Measurements from ENCODE around the gene SEC22C. TPM values are rescaled to one million over a fixed set of nuclear protein-coding genes. Genes with fewer than 3 reads are reported as not detected.
A peak's percentile ranks its signal among the peaks of the same experiment; 100 is the strongest.

Gene SEC22C
- total RNA-seq, 2 experiments from 2014 or later = 40.0 to 42.3 TPM

DNA sequence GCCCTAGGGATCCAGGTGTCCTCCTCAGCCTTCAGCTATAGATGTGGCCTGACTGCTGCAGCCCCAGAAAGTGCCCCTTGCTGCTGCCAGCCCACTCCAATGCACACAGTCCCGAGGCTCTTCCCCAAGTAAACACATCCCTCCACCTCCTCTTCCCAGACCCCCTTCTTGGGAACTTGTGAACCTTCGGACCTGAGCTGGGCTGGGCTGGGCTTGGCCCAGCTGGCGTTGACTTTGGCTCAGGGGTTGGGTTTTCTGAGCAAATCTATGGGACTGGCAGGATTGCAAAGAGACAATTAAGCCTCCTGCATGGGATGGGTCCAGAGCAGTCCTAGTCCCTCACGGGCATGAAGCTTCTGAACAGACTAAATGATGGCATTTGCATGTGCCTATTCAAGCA is 64.7 kb downstream of the SEC22C start:
- Mint-ChIP-seq H3K4me1 (peaks cover 19% of the 10 kb centered on the region), H3K9me3 (no peaks in the 10 kb centered on the region), H3K36me3 (peaks cover 9% of the 10 kb centered on the region), H3K27me3 (no peaks in the 10 kb centered on the region), H3K4me3 (no peak overlapping the region), H3K27ac (no peak overlapping the region)
- no peak for DNase-seq

DNA sequence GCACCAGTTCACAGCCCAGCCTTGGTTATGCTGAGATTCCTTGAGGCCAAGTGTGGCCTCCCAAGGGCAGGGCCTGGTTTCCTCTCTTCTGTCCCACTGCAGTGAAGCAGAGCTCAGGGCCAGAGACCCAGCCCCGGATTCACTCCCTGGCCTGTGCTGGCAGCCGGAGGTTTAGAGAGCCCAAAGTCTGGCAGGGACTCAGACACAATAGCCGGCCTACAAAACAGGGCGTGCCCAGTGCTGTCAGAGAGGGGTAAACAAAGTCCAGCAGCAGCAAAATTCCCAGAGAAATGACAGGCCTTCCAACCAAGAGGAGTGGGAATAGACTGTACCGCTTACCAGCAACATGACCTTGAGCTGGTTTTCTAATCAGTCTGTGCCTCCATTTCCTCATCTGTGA is 65.3 kb downstream of the SEC22C start:
- Mint-ChIP-seq H3K27me3 (no peaks in the 10 kb centered on the region), H3K4me1 (peaks cover 22% of the 10 kb centered on the region), H3K27ac (no peak overlapping the region), H3K36me3 (peaks cover 9% of the 10 kb centered on the region), H3K9me3 (no peaks in the 10 kb centered on the region), H3K4me3 (no peak overlapping the region)
- no peak for DNase-seq

DNA sequence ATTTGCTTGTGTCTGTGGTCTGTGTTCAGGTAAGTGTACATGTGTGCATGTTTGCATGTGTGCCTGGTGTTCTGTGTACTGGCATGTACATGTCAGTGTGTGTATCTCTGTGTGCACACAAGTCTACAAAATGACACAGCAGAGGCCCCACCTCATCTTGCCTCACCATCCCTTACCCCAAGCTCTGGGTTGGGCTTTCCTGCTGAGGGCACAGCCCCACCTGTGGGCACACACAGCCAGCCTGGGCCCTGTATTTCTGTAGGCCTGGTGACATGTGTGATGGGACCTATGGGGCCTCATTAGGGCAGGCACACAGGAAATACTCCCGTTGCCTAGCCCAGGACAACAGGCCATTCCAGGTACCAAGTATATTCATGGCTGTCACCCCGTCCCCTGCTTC is 65.8 kb downstream of the SEC22C start:
- H3K9me3 Mint-ChIP-seq = no peaks in the 10 kb centered on the region
- H3K36me3 Mint-ChIP-seq = peaks cover 6% of the 10 kb centered on the region
- H3K4me1 Mint-ChIP-seq = peaks cover 22% of the 10 kb centered on the region
- no peak overlapping the region for H3K4me3 Mint-ChIP-seq
- no peak overlapping the region for H3K27ac Mint-ChIP-seq
- no peaks in the 10 kb centered on the region for H3K27me3 Mint-ChIP-seq
- no peak for DNase-seq

DNA sequence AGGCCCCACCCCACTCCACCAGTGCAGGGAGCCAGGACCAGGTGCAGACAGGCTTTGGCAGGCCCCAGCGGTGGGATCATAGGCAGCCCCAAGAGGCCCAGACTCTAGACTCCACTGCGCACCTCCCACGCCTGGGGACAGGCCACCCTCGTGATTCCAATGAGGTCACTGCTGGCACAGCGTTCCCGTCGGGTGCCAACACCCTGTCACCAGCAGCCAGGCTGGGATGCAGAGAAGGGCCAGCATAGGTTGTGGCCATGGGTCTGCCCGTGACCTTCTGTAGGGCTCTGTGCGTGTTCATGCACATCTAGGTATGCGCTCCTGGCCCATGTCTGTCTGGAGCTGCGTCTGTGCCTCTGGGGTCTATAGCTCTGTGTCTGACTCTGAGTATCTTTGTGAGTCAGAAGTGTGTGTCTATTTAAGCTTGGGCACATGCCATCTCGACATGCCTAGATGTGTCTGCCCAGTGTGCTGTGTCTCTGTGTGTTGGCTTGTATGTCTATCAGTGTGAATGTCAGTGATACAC is 66.3 kb downstream of the SEC22C start:
- H3K9me3 Mint-ChIP-seq = no peaks in the 10 kb centered on the region
- no peaks in the 10 kb centered on the region for H3K27me3 Mint-ChIP-seq
- H3K4me3 Mint-ChIP-seq = no peak overlapping the region
- H3K27ac Mint-ChIP-seq = no peak overlapping the region
- peaks cover 20% of the 10 kb centered on the region for H3K4me1 Mint-ChIP-seq
- DNase-seq = no peak
- peaks cover 6% of the 10 kb centered on the region for H3K36me3 Mint-ChIP-seq

DNA sequence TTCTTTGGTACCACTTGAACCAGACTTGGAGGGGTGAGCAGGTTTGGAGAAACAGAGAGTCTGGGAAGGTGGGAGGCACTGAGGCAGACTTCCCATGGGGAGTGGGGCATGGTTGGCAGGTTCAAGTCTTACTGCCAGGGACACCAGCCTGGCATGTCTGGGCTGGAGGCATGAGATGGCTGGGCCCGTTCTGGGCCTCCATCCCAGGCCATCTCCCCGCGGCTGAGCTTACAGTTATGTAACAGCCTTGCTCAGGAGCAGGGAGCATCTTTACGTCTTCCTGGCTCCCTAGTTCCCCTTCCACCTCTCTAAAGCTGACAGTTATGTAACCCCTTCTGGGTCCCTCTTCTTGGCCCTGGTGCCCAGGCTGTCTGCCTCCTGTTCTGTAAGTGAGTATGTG is 66.9 kb downstream of the SEC22C start:
- Mint-ChIP-seq H3K27me3 (no peaks in the 10 kb centered on the region), H3K4me3 (no peak overlapping the region), H3K27ac (no peak overlapping the region), H3K9me3 (no peaks in the 10 kb centered on the region), H3K4me1 (peaks cover 18% of the 10 kb centered on the region), H3K36me3 (peaks cover 5% of the 10 kb centered on the region)
- DNase-seq = no peak

DNA sequence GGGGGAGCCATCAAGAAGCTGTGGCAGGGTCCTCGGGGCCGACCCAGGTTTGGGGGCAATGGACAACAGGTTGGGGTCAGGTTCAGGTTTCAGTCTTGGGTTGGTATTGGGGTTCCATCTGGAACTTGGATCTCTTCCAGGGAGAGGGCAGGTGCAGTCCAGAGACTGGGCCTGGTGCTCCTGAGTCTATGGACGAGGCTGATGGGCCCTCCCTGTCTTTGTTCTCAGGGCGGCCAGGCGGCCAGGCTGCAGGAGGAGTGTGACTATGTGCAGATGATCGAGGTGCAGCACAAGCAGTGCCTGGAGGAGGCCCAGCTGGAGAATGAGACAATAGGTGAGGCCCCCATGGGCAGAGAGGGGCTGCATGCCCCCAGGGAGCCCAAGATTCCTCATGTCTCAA is 68.2 kb downstream of the SEC22C start:
- Mint-ChIP-seq H3K36me3 (no peaks in the 10 kb centered on the region), H3K4me1 (peaks cover 17% of the 10 kb centered on the region), H3K27ac (no peak overlapping the region), H3K9me3 (no peaks in the 10 kb centered on the region), H3K4me3 (no peak overlapping the region), H3K27me3 (no peaks in the 10 kb centered on the region)
- no peak for DNase-seq

DNA sequence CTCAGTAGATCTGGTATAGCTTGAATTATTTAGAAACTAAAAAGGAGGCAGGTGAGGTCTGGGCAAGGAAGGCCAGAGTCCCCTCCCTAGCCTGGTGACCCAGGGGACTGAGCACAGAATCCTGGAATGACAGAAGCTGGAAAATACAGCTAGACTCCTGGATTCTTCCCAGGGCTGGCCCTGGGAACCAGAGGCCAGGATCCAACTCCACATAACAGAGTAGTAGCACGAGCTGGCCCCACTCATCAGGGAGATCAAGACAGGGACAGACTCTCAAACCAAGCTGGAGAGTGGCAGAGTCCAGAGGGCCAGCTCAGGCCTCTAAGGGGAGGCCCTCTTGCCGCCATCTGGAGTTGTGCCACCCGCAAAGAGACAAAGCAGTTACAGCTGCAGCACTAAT is 68.6 kb downstream of the SEC22C start:
- Mint-ChIP-seq H3K4me1 (peaks cover 20% of the 10 kb centered on the region), H3K9me3 (no peaks in the 10 kb centered on the region), H3K36me3 (no peaks in the 10 kb centered on the region), H3K4me3 (no peak overlapping the region), H3K27ac (no peak overlapping the region), H3K27me3 (no peaks in the 10 kb centered on the region)
- DNase-seq = no peak

DNA sequence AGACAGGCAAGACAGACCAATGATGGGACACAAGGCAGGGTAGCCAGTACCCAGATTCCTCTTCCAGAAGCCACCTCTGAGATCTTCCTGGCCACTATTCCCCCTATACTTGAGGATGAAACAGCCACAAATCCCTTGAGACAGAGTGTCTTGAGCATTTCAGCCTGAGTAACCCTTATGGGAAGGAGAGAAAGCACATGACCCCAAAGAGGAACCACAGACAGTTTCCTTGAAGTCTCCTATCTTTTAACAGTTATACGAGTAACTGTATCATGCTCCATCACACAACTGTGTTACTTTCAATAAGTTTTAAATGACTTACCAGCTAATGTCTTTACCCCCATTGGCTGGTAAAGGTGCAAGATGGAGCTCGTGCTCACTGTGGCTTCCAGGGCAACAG is 70.0 kb downstream of the SEC22C start:
- H3K4me3 Mint-ChIP-seq = no peak overlapping the region
- H3K27me3 Mint-ChIP-seq = no peaks in the 10 kb centered on the region
- H3K36me3 Mint-ChIP-seq = no peaks in the 10 kb centered on the region
- peaks cover 34% of the 10 kb centered on the region for H3K4me1 Mint-ChIP-seq
- H3K27ac Mint-ChIP-seq = no peak overlapping the region
- H3K9me3 Mint-ChIP-seq = no peaks in the 10 kb centered on the region
- DNase-seq = no peak

DNA sequence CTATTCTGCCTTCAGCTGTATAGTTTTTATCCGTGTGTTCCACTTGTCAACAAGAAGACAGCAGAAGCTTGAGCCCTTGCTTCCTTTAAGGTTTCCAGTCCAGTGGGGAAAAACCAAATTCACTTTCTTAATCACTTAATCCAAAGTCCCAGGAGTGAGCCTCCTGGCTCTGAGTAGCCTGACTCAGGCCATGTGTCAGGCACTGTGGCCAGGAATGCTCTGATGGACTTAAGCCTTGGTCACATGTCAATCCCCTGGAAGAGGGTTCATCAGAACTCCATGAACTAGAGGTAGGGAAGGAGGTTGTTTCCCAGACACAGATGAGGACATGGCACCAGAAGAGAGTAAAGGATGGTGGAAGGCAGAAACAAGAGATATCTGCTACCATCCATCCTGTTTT is 70.6 kb downstream of the SEC22C start:
- H3K27me3 Mint-ChIP-seq = no peaks in the 10 kb centered on the region
- H3K9me3 Mint-ChIP-seq = no peaks in the 10 kb centered on the region
- H3K36me3 Mint-ChIP-seq = no peaks in the 10 kb centered on the region
- H3K27ac Mint-ChIP-seq = no peak overlapping the region
- H3K4me3 Mint-ChIP-seq = no peak overlapping the region
- no peak for DNase-seq
- H3K4me1 Mint-ChIP-seq = peaks cover 36% of the 10 kb centered on the region

DNA sequence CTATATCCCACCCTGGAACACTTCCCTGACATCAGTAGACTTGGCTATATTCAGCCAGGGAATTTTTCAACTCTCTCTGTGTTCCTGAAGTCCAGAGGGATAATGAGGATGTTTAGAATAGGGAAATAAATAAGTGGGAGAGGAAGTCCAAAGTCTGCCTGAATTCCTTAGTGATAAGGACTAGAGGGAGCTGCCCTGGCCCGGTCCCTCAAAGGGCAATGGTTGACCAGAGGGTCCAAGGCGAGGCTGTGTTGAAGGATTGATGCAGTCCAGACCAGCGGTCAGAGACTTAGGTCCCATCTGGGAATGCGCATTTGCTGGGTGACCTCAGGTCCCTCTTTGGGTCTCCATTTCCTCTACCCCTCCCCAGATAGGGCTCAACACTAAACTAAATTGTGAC is 71.4 kb downstream of the SEC22C start:
- H3K9me3 Mint-ChIP-seq = no peaks in the 10 kb centered on the region
- H3K4me3 Mint-ChIP-seq = no peak overlapping the region
- no peak for DNase-seq
- H3K27me3 Mint-ChIP-seq = no peaks in the 10 kb centered on the region
- no peak overlapping the region for H3K27ac Mint-ChIP-seq
- H3K4me1 Mint-ChIP-seq = peaks cover 38% of the 10 kb centered on the region
- H3K36me3 Mint-ChIP-seq = no peaks in the 10 kb centered on the region

DNA sequence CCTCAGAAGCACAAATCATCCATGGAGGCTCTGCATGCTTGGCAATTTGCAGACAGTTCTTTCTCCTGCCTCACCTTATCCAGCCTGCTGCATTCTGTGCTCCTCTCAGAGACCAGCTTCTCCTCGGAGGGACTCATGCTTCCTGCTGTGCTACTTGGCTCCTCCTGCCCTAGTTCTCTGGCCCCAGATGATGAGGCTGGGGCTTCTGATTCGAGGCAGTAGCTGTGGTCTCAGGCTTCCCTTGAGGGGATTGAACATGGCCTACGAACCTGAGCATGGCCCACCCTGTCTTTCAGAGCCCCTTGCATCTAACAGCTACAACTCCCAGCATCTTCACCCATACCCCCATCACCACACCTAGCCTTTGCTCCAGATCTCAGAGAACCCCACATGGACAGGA is 72.7 kb downstream of the SEC22C start:
- no peaks in the 10 kb centered on the region for H3K36me3 Mint-ChIP-seq
- no peak overlapping the region for H3K4me3 Mint-ChIP-seq
- H3K27ac Mint-ChIP-seq = no peak overlapping the region
- no peak for DNase-seq
- no peaks in the 10 kb centered on the region for H3K27me3 Mint-ChIP-seq
- H3K4me1 Mint-ChIP-seq = peaks cover 39% of the 10 kb centered on the region
- no peaks in the 10 kb centered on the region for H3K9me3 Mint-ChIP-seq

DNA sequence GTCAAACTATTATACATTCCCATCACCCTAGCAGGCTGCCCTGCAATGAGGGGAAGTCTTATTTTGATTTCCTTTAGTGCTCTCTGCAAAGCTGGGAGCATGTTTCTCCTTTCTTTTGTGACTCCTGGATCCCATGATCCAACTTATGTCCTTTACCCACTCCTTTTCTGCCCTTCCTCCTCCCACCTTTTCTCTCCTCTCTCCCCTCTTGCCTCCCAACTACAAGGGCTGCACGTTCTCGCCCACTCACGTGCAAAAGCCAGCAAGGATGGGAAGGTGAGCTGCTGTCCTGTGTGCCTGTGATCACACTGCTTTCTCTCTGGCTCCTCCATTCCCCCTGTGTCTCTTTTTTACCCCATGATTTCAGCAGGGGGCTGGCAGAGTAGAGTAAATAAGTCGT is 73.2 kb downstream of the SEC22C start:
- H3K27me3 Mint-ChIP-seq = no peaks in the 10 kb centered on the region
- DNase-seq = no peak
- no peaks in the 10 kb centered on the region for H3K9me3 Mint-ChIP-seq
- H3K36me3 Mint-ChIP-seq = no peaks in the 10 kb centered on the region
- no peak overlapping the region for H3K27ac Mint-ChIP-seq
- H3K4me3 Mint-ChIP-seq = no peak overlapping the region
- peaks cover 45% of the 10 kb centered on the region for H3K4me1 Mint-ChIP-seq

DNA sequence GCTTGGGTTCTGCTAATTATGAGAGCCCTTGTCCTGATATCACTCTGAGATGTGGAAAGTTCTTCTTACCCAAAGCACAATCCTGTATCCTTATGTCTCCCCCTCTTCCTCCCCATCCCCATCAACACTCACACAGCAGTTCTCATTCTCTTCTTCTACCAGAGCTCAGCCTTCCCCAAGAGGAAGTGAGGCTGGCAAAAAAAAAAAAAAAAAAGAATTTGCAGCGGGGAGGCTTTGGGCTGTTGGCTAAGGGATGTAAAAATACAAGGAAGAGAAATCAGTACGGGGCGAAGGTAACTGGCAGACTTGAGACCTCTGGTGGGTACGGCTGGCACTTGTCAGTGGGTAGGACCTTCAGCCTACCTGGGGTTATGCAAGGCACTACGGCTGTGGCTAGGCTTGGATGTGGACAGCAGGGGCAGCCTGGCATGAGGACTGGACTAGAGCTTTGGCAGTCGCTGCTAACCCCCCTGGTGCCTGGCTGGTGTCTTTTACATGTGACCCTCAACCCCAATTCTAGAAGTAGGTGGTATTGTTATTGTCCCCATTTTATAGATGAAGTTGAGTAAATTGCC is 73.9 kb downstream of the SEC22C start:
- Mint-ChIP-seq H3K36me3 (no peaks in the 10 kb centered on the region), H3K27me3 (no peaks in the 10 kb centered on the region), H3K27ac (peak overlapping the region; percentile 65), H3K4me3 (peak overlapping the region; percentile 20), H3K4me1 (peaks cover 51% of the 10 kb centered on the region), H3K9me3 (no peaks in the 10 kb centered on the region)
- no peak for DNase-seq

DNA sequence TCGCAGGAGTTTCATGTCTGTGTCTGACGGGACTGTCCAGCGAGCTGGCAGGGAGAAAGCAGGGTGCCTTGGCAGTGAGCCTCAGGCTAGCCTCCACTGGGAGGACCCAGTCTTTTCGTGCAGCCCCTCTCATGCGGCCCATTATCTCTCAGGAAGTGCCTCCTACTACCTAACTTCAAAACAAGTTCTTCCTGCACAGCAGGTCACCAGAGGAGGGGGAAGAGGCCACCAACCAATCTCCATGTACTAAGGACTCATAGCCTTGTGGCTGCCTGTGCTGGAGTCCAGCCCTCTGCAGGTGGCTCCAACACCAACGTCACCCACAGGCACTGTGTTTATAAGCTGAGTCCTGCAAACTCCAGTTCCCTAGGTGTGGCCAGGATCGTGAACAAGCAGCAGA is 74.5 kb downstream of the SEC22C start:
- Mint-ChIP-seq H3K4me1 (peaks cover 52% of the 10 kb centered on the region), H3K4me3 (peak overlapping the region; percentile 5)

DNA sequence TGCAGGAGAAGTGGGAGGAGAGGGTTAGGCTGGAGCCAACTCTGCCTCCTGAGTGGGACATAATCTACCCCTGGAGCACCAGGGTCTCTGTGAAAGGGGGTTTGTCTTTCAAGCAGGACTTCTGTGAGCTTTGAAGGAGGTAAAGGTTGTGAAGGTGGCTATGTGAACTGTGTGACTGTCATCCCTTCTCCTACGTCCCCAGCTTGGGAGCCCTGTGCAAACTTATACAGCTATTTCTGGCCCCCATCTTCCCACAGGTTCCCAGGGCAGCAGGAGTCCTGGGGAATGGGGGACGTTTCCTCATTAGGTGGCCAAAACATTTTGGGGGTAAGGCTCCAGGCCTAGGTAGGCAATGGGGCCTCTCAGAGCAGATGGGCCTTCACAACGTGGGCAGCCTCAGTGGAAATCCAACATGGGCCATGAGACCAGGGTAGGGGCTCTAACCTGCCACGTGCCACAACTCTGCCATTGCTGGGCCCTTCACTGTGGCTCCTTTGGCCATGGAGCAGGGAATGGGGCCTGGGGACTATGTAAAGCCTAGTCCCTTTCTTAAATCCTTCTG is 75.8 kb downstream of the SEC22C start:
- Mint-ChIP-seq H3K4me1 (peaks cover 54% of the 10 kb centered on the region), H3K9me3 (no peaks in the 10 kb centered on the region), H3K27ac (peak overlapping the region; percentile 51), H3K27me3 (peaks cover 6% of the 10 kb centered on the region), H3K36me3 (no peaks in the 10 kb centered on the region), H3K4me3 (no peak overlapping the region)
- no peak for DNase-seq

More for the DNA sequence above, 74.5 kb downstream of the SEC22C start:
- Mint-ChIP-seq H3K9me3 (no peaks in the 10 kb centered on the region), H3K27ac (peak overlapping the region; percentile 65), H3K27me3 (no peaks in the 10 kb centered on the region), H3K36me3 (no peaks in the 10 kb centered on the region)
- DNase-seq = no peak

DNA sequence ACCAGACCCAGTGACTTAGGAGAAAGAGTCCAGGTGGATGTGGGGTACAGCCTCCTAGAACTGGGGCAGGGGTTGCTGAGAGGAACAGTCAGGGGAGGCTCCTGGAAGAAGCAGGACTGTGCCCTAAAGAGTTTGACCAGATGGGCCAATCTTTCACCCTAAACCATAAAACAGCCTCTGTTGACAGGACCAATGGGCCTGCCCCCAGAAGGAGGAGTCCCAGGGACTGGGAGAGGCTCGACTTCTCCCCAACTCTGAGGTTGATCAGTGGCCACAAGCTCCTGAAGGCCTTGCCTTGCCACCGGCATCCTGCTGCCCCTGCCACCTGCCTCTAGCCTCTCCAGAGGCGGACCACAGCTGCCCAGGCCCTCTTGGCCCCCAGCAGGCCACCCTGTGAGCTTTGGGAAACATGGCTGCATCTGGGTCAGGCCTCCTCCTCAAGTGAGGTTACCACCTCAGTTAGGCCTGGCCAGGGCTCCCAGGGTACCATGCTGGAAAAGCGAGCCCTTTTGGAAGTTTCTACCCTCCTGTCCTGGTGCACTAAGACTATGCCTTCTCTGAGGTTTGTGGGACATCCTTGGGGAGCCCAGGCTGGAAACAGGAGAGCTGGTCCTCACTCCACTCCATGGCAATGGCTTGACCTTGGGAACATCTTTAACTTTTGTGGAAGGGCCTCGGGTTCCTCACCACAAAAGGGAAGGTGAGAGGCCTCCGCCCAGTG is 76.5 kb downstream of the SEC22C start:
- peak overlapping the region; percentile 51 for H3K27ac Mint-ChIP-seq
- peaks cover 12% of the 10 kb centered on the region for H3K27me3 Mint-ChIP-seq
- H3K9me3 Mint-ChIP-seq = no peaks in the 10 kb centered on the region
- H3K36me3 Mint-ChIP-seq = no peaks in the 10 kb centered on the region
- H3K4me1 Mint-ChIP-seq = peaks cover 58% of the 10 kb centered on the region
- no peak overlapping the region for H3K4me3 Mint-ChIP-seq
- DNase-seq = no peak

Measured in activated naive CD8-positive, alpha-beta T cell treated with anti-CD3 and anti-CD28 coated beads for 36 hours (primary cell).